ENCODE results near the gene SETD1B. TPM values are rescaled to one million over a fixed set of nuclear protein-coding genes. Genes with fewer than 3 reads are reported as not detected.
"Not testable (repeated sequence)": the region's sequence is repeated elsewhere in the genome, so short reads cannot be mapped to it uniquely, and the experiment has no call there.

SETD1B gene
- total RNA-seq, 2 donors from 2014 or later: 13.8 to 16.7 TPM

- not testable (repeated sequence) for H3K9me3 Mint-ChIP-seq; H3K36me3 Mint-ChIP-seq; ATAC-seq; H3K27ac Mint-ChIP-seq; DNase-seq (ENCODE audit: low spot score in 2 of 2)
Observed at GRCh38 chr12:121876080-121876447, 72.3 kb downstream of the SETD1B start.

Other genes starting within 250 kb of the SETD1B start
- 10 to 100 TPM; 28.9 to 66.8 TPM for gene KDM2B, start 223.0 kb upstream of the SETD1B start, total RNA-seq
- 10 to 100 TPM; 23.0 to 23.2 TPM for gene ORAI1, start 177.5 kb upstream of the SETD1B start, total RNA-seq
- gene MORN3, start 134.4 kb upstream of the SETD1B start, total RNA-seq: 1 to 10 TPM; 1.3 to 2.9 TPM
- 10 to 100 TPM in 1 of 2 donors, 1 to 10 TPM in 1; 6.3 to 11.8 TPM for gene TMEM120B, start 91.3 kb upstream of the SETD1B start, total RNA-seq
- 10 to 100 TPM; 95.3 to 96.2 TPM for gene RHOF, start 10.3 kb upstream of the SETD1B start, total RNA-seq
- under 1 TPM in 1 of 2 donors, not detected in 1; 0.16 TPM for gene HPD, start 54.9 kb downstream of the SETD1B start, total RNA-seq
- 10 to 100 TPM; 65.0 to 66.0 TPM for gene PSMD9, start 84.8 kb downstream of the SETD1B start, total RNA-seq
- 1 to 10 TPM in 1 of 2 donors, under 1 TPM in 1; 0.80 to 1.7 TPM for gene CFAP251, start 114.6 kb downstream of the SETD1B start, total RNA-seq
- 1 to 10 TPM; 3.3 to 5.8 TPM for gene BCL7A, start 217.9 kb downstream of the SETD1B start, total RNA-seq